Karpas-422 (cell line): ENCODE results near the gene ZFR2. TPM values are rescaled to one million over a fixed set of nuclear protein-coding genes. Genes with fewer than 3 reads are reported as not detected.

Experiments used
- DNase-seq: peaks from one replicate; pipeline ENCODE4 v3.0.0-alpha.2; 2015
- H2AFZ ChIP-seq: fragments of 200-600 bp; sonication (generic); 2 replicates; pipeline ENCODE4 v1.6.1; 2014; ENCODE audit warnings: antibody characterized with exemption, low read length, mixed read lengths
- H3K27ac ChIP-seq: fragments of 200-600 bp; sonication (generic); 2 replicates; pipeline ENCODE4 v1.5.1; 2014; ENCODE audit warnings: mild to moderate bottlenecking, low read length, moderate library complexity
- H3K27me3 ChIP-seq: fragments of 200-600 bp; sonication (generic); 2 replicates; pipeline ENCODE4 v1.6.1; 2014; ENCODE audit warnings: low read length, mixed read lengths
- H3K36me3 ChIP-seq: fragments of 200-600 bp; sonication (generic); 2 replicates; pipeline ENCODE4 v1.6.1; 2014; ENCODE audit warnings: low read length, mixed read lengths; ENCODE audit not compliant: insufficient read depth
- H3K4me1 ChIP-seq: fragments of 200-600 bp; sonication (generic); 2 replicates; pipeline ENCODE4 v1.6.1; 2014; ENCODE audit warnings: mild to moderate bottlenecking, low read length, mixed read lengths
- H3K4me2 ChIP-seq: fragments of 200-600 bp; sonication (generic); 2 replicates; pipeline ENCODE4 v1.6.1; 2014; ENCODE audit warnings: low read length, low read depth, mild to moderate bottlenecking; ENCODE audit not compliant: poor library complexity, severe bottlenecking
- H3K4me3 ChIP-seq: fragments of 200-600 bp; sonication (generic); 2 replicates; pipeline ENCODE4 v1.5.1; 2014; ENCODE audit warnings: mild to moderate bottlenecking, antibody characterized with exemption, low read length, mixed read lengths
- H3K79me2 ChIP-seq: fragments of 200-600 bp; sonication (generic); 2 replicates; pipeline ENCODE4 v1.6.1; 2014; ENCODE audit warnings: mild to moderate bottlenecking, low read length, mixed read lengths
- H3K9ac ChIP-seq: fragments of 200-600 bp; sonication (generic); 2 replicates; pipeline ENCODE4 v1.6.0; 2014; ENCODE audit warnings: low read length
- H3K9me2 ChIP-seq: fragments of 200-600 bp; sonication (generic), shearing (Covaris generic); replicated peaks from 2 replicates; pipeline ENCODE4 v1.6.0; 2014; ENCODE audit warnings: mild to moderate bottlenecking, low read length, moderate library complexity; ENCODE audit not compliant: insufficient read depth
- H3K9me3 ChIP-seq: fragments of 300-700, 200-600 bp; sonication (generic); 2 replicates; pipeline ENCODE4 v1.6.1; 2014; ENCODE audit warnings: low read length, mixed read lengths
- H4K20me1 ChIP-seq: fragments of 200-600 bp; sonication (generic); 2 replicates; pipeline ENCODE4 v1.6.1; 2014; ENCODE audit warnings: mild to moderate bottlenecking, antibody characterized with exemption, low read length, low read depth; ENCODE audit not compliant: insufficient read depth
- total RNA-seq: library from RNA; depleted of rRNA; stranded (reverse); fragments of >200 nt; shearing (Covaris generic); gene quantifications from 2 replicates; pipeline ENCODE4 v1.2.3, GENCODE V29; 2014; ENCODE audit warnings: low replicate concordance

The ZFR2 gene
- total RNA-seq, 1 experiment from 2014 or later, result not detected

DNA sequence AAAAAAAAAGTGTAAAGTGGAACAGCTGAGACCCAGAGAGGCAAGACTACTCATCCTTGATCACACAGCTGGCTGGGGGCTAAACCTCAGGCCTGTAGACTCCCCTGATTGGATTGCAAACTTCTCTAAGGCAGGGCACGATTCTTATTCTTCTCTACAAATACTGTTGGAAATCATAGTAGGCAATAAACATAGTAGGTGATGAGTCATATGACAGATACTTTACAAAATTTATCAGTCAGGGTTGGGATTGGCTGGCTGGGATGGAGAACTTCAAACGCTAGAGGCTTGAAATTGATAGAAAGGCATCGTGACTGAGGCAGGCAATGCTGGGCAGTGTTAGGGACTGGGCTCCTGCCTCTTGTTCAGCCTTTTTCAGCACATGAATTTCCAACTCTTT is 76.7 kb downstream of the ZFR2 start:
- no peak overlapping the region for H3K4me3 ChIP-seq
- no peak overlapping the region for H2AFZ ChIP-seq
- no peak for DNase-seq
- peaks cover 3% of the 10 kb centered on the region; the same call in 1 of the 2 replicates for H3K27me3 ChIP-seq
- no peaks in the 10 kb centered on the region for H3K9me2 ChIP-seq
- H3K36me3 ChIP-seq, result no peaks in the 10 kb centered on the region
- H3K79me2 ChIP-seq, result no peaks in the 10 kb centered on the region
- no peaks in the 10 kb centered on the region for H3K4me1 ChIP-seq
- no peaks in the 10 kb centered on the region for H4K20me1 ChIP-seq
- H3K9ac ChIP-seq, result no peak overlapping the region
- H3K4me2 ChIP-seq, result no peak overlapping the region
- H3K27ac ChIP-seq, result no peak overlapping the region
- no peaks in the 10 kb centered on the region; the same call in 1 of the 2 replicates for H3K9me3 ChIP-seq

DNA sequence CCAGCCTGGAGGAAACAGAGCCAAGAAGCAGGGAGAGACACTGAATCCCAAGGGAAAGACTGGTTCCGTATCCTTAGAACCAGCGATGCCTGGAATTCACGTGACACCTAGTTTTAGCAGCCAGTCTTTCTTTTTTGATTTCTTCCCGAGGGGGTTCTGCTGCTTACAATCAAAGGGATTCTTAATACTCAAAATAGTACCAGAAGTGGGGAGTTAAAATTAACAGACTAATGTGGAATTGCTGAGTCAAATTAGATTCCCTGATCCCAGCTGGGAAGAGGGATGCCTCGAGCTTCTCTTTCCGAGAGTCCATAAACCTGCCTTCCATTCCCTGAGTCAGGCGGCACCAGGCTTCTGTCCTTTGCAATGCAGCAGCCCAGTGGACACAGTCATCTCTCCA is 77.9 kb downstream of the ZFR2 start:
- Histone ChIP-seq H3K4me1 (no peaks in the 10 kb centered on the region), H4K20me1 (no peaks in the 10 kb centered on the region), H3K4me3 (no peak overlapping the region), H2AFZ (no peak overlapping the region), H3K27ac (no peak overlapping the region), H3K36me3 (no peaks in the 10 kb centered on the region), H3K27me3 (no peaks in the 10 kb centered on the region), H3K9ac (no peak overlapping the region), H3K9me2 (no peaks in the 10 kb centered on the region), H3K4me2 (no peak overlapping the region), H3K79me2 (no peaks in the 10 kb centered on the region), H3K9me3 (no peaks in the 10 kb centered on the region)
- DNase-seq, result no peak

DNA sequence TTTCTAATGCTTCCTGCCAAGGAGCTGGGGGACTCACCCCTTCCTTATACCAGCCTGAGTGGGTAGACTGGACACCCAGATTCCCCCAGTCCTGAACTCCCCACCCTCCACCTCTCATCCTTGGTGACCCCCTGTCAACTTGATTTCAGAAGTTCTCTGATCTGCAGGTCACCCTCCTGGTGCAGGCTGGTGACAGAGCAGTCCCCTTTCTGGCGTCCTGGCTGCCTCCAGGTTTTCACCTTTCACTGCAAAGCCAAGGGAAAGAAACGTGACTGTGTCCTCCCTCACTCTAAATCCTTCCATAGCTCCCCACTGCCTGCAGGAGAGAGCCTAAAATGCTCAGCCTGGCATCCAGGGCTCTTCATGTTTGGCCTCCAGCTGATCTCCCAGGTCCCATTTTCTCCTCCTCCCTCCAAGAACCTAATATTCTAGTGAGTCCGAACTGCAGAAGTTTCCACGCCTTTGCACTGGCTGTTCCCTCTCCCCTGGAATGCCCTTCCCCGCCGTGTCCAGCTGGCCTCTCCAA is 78.6 kb downstream of the ZFR2 start:
- Histone ChIP-seq H3K79me2 (no peaks in the 10 kb centered on the region), H3K4me1 (no peaks in the 10 kb centered on the region), H3K9me3 (no peaks in the 10 kb centered on the region), H3K36me3 (no peaks in the 10 kb centered on the region), H3K9me2 (no peaks in the 10 kb centered on the region), H3K4me2 (no peak overlapping the region), H3K9ac (no peak overlapping the region), H4K20me1 (no peaks in the 10 kb centered on the region), H3K27ac (no peak overlapping the region), H2AFZ (no peak overlapping the region), H3K27me3 (no peaks in the 10 kb centered on the region), H3K4me3 (no peak overlapping the region)
- DNase-seq, result no peak

DNA sequence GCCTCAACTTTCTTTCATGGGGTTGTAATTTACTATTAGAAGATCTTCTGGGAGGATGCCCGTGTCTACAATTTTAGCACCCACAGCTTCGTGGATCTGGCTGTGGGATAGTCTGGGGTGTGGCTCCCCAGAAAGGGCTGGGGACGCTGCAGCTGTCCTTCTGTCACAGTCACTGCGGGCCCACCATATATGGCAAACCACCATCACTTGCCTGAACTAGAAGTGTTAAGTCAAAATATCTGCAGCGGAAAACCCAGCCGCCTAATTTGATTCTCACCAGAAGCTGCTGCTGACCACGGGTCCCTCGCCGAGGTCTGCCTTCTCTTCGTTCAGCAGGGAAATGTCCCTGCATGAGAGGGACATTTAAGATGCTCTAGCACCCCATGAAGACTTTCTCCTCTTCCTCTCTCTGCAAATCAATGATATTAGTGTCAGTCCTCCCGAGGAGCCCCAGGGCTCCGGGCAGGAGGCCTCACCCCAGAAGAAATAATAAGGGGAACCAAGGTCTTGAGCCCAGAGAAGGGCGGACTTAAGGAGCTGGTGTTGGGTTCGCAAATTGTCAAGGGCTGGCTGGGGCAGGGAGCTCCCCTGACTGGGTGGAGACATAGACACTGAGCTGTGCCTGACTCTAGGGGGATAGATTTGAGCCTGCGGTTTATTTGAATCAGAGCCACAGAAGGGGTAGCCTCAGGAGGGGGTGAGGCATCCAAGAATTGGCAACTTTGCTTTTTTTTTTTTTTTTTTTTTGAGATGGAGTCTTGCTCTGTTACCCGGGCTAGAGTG is 79.7 kb downstream of the ZFR2 start:
- H3K9me2 ChIP-seq, result no peaks in the 10 kb centered on the region
- no peak overlapping the region for H2AFZ ChIP-seq
- no peaks in the 10 kb centered on the region for H3K27me3 ChIP-seq
- no peaks in the 10 kb centered on the region for H3K4me1 ChIP-seq
- H3K36me3 ChIP-seq, result no peaks in the 10 kb centered on the region
- H3K79me2 ChIP-seq, result no peaks in the 10 kb centered on the region
- peak; percentile 45 for DNase-seq
- no peaks in the 10 kb centered on the region for H3K9me3 ChIP-seq
- no peak overlapping the region for H3K27ac ChIP-seq
- H4K20me1 ChIP-seq, result no peaks in the 10 kb centered on the region
- H3K4me2 ChIP-seq, result no peak overlapping the region
- no peak overlapping the region for H3K9ac ChIP-seq
- no peak overlapping the region for H3K4me3 ChIP-seq

DNA sequence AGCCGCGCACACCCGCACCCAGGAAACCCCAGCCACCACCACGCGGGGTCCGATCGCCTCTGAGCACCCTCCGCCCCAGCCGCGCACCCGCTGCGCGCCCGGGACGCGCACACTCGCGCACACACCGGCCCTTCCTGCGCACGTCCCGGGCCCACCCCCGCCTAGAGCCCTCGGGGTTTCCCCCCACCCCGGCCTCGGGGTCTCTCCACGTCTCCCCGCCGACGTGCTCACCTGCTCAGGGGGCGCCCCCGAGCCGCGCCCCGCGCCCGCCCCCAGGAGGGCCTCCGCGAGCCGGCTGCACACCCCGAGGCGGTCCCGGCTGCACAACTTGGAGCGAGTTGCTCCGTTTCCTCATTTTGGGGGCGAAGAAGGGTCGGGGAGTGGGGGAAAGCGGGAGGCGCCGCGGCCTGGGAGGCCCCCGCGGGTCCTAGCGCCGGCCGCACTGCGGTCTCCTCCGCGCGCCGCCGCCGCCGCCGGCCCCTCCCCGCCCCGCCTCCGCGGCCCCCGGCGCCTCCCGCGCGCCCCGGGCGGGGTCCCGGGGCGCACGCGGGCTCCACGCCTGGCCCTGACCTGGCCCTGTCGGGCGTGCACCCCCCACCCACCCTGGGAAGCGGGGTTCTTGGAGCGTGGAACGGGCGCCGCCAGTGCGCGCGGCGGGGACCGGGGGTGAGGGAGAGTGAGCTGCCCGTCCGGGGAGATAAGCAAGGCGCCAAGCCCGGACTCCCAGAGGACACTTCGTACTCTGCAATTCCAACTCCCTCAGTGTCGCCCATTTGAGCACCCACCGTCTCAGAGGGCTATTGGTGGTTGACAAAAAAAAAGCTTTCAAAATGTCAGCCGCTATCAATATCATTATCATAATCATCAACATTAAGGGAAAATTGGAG is 82.7 kb downstream of the ZFR2 start, which contains the start of gene MATK:
Gene MATK (minus strand): TSS at position 444 of the 887 bp plus-strand sequence. CDS start 1,246 bp downstream, outside the sequence.
- Histone ChIP-seq H3K9me3 (peaks cover 7% of the 10 kb centered on the region; the same call in 1 of the 2 replicates), H3K27me3 (no peaks in the 10 kb centered on the region), H3K79me2 (no peaks in the 10 kb centered on the region), H3K4me1 (no peaks in the 10 kb centered on the region), H3K27ac (no peak within 1 kb of the TSS), H4K20me1 (no peaks in the 10 kb centered on the region), H3K4me2 (no peak within 1 kb of the TSS), H3K4me3 (no peak within 1 kb of the TSS), H3K36me3 (no peaks in the 10 kb centered on the region), H3K9ac (no peak within 1 kb of the TSS), H3K9me2 (no peaks in the 10 kb centered on the region), H2AFZ (no peak within 1 kb of the TSS)
- DNase-seq, result no peak

DNA sequence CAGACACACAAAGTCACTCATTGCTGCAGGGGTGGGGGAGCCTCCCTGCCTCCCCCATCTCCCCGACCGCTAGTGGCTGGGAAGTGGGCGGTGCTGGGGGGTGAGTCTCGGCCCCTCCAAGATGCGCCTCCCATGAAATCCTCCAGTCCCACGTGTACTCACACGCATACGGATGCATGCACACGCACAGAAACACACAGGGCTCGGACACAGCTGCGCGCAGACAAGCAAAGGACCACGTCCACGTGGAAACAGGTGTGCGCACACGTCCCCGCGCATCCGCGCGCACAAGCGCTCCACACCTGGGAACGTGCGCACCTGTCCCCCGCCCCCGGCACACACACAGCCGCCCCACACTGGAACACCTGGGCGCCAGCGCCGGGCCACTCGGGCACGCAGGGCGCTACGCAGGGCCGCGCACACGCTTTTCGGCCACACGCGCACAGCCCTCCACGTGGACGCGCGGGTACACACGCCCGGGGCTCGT is 83.3 kb downstream of the ZFR2 start:
- Histone ChIP-seq H3K9ac (no peak overlapping the region), H3K79me2 (no peaks in the 10 kb centered on the region), H3K36me3 (no peaks in the 10 kb centered on the region), H3K9me2 (no peaks in the 10 kb centered on the region), H3K4me3 (no peak overlapping the region), H3K27ac (no peak overlapping the region), H2AFZ (no peak overlapping the region), H3K9me3 (peaks cover 11% of the 10 kb centered on the region; the same call in 1 of the 2 replicates), H3K4me2 (no peak overlapping the region), H4K20me1 (no peaks in the 10 kb centered on the region), H3K4me1 (no peaks in the 10 kb centered on the region), H3K27me3 (no peaks in the 10 kb centered on the region)
- no peak for DNase-seq

DNA sequence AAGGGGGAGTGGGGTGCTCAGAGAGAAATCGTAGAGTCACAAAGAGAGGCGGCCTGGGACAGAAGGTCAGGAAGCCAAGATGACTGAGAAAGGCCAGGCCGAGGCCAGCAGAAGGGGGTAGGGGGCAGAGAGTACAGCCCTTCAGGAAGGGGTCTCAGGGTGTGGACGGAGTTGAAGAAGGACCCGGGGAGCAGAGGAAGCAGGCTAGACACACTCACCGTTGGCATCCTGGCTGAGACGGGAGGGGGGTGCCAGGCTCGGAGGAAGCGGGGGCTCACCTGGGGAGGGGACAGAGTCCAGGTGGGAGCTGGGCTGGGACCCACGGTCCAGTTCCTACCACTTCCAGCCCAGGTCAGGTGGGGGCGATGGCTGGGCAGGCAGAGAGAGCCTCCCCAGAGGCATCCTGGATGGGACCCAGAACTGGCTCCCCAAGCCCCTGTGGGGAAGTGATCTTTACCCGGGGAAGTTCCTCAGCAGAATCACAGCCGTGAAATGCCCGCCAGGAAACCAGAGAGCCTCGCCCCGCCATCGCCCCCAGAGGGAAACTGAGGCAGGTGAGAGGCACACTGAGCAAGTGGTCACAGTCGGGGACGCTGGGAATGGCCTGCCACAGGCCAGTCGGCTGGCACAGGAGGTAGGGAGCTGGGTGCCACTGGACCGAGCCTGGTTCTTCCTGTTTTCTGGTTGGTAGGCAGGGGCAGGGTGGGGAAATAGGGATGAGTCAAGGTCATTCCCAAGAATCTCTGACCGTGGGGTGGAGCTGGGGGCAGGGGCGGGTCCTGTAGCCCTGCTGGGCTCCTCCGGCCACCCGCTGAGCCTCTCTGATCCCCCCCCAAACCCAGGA is 84.0 kb downstream of the ZFR2 start:
- peaks cover 11% of the 10 kb centered on the region; the same call in 1 of the 2 replicates for H3K9me3 ChIP-seq
- no peak overlapping the region for H3K4me2 ChIP-seq
- H3K27me3 ChIP-seq, result no peaks in the 10 kb centered on the region
- no peaks in the 10 kb centered on the region for H3K79me2 ChIP-seq
- H3K9me2 ChIP-seq, result no peaks in the 10 kb centered on the region
- H3K4me3 ChIP-seq, result no peak overlapping the region
- H3K36me3 ChIP-seq, result no peaks in the 10 kb centered on the region
- DNase-seq, result no peak
- H3K27ac ChIP-seq, result no peak overlapping the region
- H3K4me1 ChIP-seq, result no peaks in the 10 kb centered on the region
- H4K20me1 ChIP-seq, result no peaks in the 10 kb centered on the region
- no peak overlapping the region for H3K9ac ChIP-seq
- H2AFZ ChIP-seq, result no peak overlapping the region
